Nasal cavity respiratory epithelium epithelial cell of viscerocranial mucosa (primary cell): ENCODE data around the gene SNAPC5. TPM values are rescaled to one million over a fixed set of nuclear protein-coding genes. Genes with fewer than 3 reads are reported as not detected.

Source experiments
- total RNA-seq: library from RNA; depleted of rRNA; stranded (reverse); fragments of >200 nt; gene quantifications from 2 replicates; pipeline ENCODE4 v1.2.3, GENCODE V29; 2014

SNAPC5 gene
- 35.7 and 62.5 TPM in 2 replicates for total RNA-seq

DNA sequence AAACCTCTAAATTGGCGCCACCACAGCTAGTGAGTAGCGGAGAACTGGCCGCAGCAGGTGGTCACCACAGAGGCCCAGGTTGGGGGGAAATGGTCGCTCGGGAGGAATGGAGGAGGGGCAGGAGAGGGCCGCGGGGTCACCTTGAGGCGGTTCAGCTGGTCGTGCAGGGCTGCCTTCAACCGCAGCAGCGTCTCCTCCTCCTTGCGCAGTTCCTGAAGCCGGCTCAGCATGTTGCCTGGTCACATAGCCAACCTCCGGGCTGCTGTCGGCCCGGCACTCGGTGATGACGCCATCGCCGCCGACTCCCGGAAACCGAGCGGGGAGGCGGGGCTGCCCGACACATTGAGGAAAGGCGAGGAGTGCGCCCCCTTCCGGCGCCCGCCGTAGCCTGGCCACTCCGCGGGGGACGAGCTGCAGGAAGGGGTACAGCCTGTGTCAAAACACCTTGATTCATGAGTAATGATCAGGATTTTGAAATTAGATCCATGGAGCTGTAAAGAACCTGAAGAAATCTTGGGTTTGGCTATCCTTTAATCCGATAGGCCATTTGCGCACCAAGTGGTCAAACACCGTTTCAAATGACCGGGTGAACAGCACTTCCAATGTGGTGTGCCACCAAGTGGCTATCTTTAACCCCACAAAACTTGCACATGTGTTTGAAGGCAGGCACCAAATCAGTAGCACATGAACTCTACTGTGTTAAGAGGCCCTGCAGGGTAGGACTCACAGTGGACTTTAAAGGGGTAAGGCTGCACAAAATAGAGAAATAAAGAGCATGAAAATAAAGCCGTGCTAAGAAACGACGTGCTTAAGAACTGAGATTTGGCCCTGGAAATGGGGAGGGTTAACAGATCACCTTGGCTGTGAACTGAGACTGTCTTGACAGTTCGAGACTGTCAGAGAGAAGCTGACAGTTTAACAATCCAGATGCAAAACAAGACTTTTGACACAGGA lies at the start of gene SNAPC5:
Gene SNAPC5 (minus strand): TSS at position 261 of the 954 bp plus-strand sequence. CDS start 31 bp downstream, at position 230.

GRCh38 chr15:66504563-66505429 lies 7.2 kb upstream of the SNAPC5 start, which contains the start of the genes RPL4 and ZWILCH:
Gene RPL4 (minus strand): TSS chr15:66504855. CDS start chr15:66504790, 65 bp downstream.
Gene ZWILCH (plus strand): TSS chr15:66505326. CDS start chr15:66505339, 13 bp downstream.

Other genes starting within 250 kb of the SNAPC5 start
- not detected in 2 replicates for gene MEGF11, start 244.0 kb downstream of the SNAPC5 start, total RNA-seq
- 18.4 and 19.1 TPM in 2 replicates for gene DIS3L, start 204.2 kb downstream of the SNAPC5 start, total RNA-seq
- 15.6 and 16.7 TPM in 2 replicates for gene TIPIN, start 141.1 kb downstream of the SNAPC5 start, total RNA-seq
- gene MAP2K1, start 110.8 kb downstream of the SNAPC5 start, total RNA-seq, result 45.8 and 68.0 TPM in 2 replicates
- 3,547 and 4,868 TPM in 2 replicates for gene RPL4, start 7.1 kb upstream of the SNAPC5 start, total RNA-seq
- gene ZWILCH, start 7.6 kb upstream of the SNAPC5 start, total RNA-seq, result 6.1 and 7.5 TPM in 2 replicates
- gene LCTL, start 68.2 kb upstream of the SNAPC5 start, total RNA-seq, result not detected in 2 replicates
- gene SMAD6, start 204.5 kb upstream of the SNAPC5 start, total RNA-seq, result under 0.01 and 0.64 TPM in 2 replicates